ENCODE measurements around the gene VPS37B.
A peak's percentile ranks its signal among the peaks of the same experiment; 100 is the strongest.

VPS37B gene

GRCh38 chr12:122894193-122895121, 1.5 kb downstream of the VPS37B start:
- Histone ChIP-seq H3K36me3 (ENCODE audit: control insufficient read depth in 2 of 2, insufficient read depth in 1 of 2, low read length in 2 of 2) (no peaks in the 10 kb centered on the region), H3K27ac (ENCODE audit: extremely low read depth, low read depth, low read length) (peak overlapping the region; percentile 63; the same call in 1 of the 2 replicates), H3K9me3 (ENCODE audit: control insufficient read depth, insufficient read depth, low read depth, low read length) (no peaks in the 10 kb centered on the region), H3K4me3 (ENCODE audit: low read depth, low read length) (peak overlapping the region; percentile 67), H3K4me1 (ENCODE audit: control insufficient read depth, insufficient read depth, low read length) (peaks cover 13% of the 10 kb centered on the region)
- POLR2A ChIA-PET, result interaction anchor here (0.7 to 0.8 kb wide), 2 partner anchors 338 to 1294 kb away, joined by 3 to 9 read pairs; partner anchors contain the start of genes MPHOSPH9 and MTRFR
- CTCF ChIA-PET, result interaction anchor here (0.6 to 2.1 kb wide), 6 partner anchors 11 to 102 kb away, joined by 3 to 11 read pairs (median 4); no protein-coding TSS in a partner anchor
- TF ChIP-seq ZFP69B (tag by site-specific recombination; IDR thresholded peaks at IDR 0.05) (peak; percentile 38; the same call in 1 of the 2 replicates), KLF1 (tag by site-specific recombination; IDR thresholded peaks at IDR 0.05) (peak; percentile 56), HIC1 (tag by site-specific recombination; IDR thresholded peaks at IDR 0.05) (peak; percentile 58; the same call in 1 of the 2 replicates), ZBTB17 (tag by site-specific recombination; IDR thresholded peaks at IDR 0.05) (peak; percentile 51), ZNF645 (tag by site-specific recombination; IDR thresholded peaks at IDR 0.05) (no peak), EGR2 (tag by site-specific recombination; IDR thresholded peaks at IDR 0.05; ENCODE audit: low read depth) (peak; percentile 68; the same call in 1 of the 2 replicates), ZBTB6 (tag by site-specific recombination; IDR thresholded peaks at IDR 0.05) (no peak), ZNF629 (tag by site-specific recombination; IDR thresholded peaks at IDR 0.05) (no peak), ZIC2 (tag by site-specific recombination; IDR thresholded peaks at IDR 0.05) (no peak), ZNF18 (tag by site-specific recombination; IDR thresholded peaks at IDR 0.05) (0 out of 2 replicates have a peak, but pooled peaks have one; percentile 26), ZBTB48 (tag by site-specific recombination; IDR thresholded peaks at IDR 0.05) (peak; percentile 21; the same call in 1 of the 2 replicates), IKZF3 (tag by site-specific recombination; IDR thresholded peaks at IDR 0.05) (0 out of 2 replicates have a peak, but pooled peaks have one; percentile 25), ZFHX2 (tag by site-specific recombination; conservative IDR thresholded peaks at IDR 0.05) (peak; percentile 49; the same call in 1 of the 2 replicates), SP2 (tag by site-specific recombination; IDR thresholded peaks at IDR 0.05) (no peak), CTCF (tag by site-specific recombination; IDR thresholded peaks at IDR 0.05) (peak; percentile 30; the same call in 1 of the 2 replicates), PATZ1 (tag by site-specific recombination; IDR thresholded peaks at IDR 0.05) (0 out of 2 replicates have a peak, but pooled peaks have one; percentile 14), ZXDB (tag by site-specific recombination; IDR thresholded peaks at IDR 0.05) (peak; percentile 67), ZNF692 (tag by site-specific recombination; IDR thresholded peaks at IDR 0.05) (peak; percentile 51; the same call in 1 of the 2 replicates), ZNF544 (tag by site-specific recombination; IDR thresholded peaks at IDR 0.05) (no peak), ZNF391 (tag by site-specific recombination; IDR thresholded peaks at IDR 0.05; ENCODE audit: borderline replicate concordance, low read depth) (no peak), KLF8 (tag by site-specific recombination; IDR thresholded peaks at IDR 0.05) (no peak), ZNF610 (tag by site-specific recombination; IDR thresholded peaks at IDR 0.05; ENCODE audit: borderline replicate concordance) (no peak)

Measured in HEK293 (cell line).